NCI-H774 (cell line): ENCODE data around the gene FGGY.

Experiments used
- DNase-seq: peaks from one replicate; lab custom pipeline; 2025; lab: John Stamatoyannopoulos, UW

FGGY gene

GRCh38 chr1:59315529-59316463 is 18.9 kb downstream of the FGGY start:
- no peak for DNase-seq

GRCh38 chr1:59316497-59317128 is 19.7 kb downstream of the FGGY start:
- DNase-seq: no peak

DNA sequence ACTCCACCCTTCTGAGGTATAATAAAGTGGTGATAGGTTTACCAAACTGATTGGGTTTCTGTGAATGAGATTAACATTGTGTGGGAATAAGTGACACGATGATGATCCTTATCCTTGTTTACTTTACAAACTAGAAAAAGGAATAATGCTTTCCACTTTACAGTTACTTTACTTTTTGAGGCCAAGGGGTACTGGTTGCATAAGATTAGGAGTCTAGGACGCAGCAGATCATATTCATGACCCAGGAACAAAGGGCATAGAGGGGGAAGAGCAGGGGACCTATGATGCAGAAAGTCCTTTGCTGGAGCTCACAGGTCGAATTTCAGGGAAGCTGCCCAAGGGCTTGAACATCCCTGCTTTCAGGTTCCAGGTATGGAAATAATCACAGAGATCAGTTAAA is 20.4 kb downstream of the FGGY start:
- DNase-seq: no peak

DNA sequence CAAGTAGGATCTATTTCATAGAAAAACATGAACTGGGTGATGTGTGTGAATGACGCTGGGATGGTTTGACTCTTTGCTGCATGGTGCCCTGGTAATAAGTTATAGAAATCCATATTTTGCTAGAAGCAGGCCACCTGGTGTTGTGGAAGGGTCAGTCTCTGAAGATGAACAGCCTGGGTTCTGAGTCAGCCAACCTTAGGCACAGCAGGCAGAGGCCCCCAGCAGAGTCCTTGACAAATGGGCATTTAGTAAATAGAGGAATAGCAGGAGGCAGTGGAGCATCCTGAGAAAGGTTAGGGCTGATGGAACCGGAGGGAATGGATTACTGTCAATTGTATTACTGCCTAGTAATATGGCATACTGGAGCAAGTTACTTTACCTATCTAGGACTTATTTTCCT is 20.9 kb downstream of the FGGY start:
- DNase-seq: no peak

DNA sequence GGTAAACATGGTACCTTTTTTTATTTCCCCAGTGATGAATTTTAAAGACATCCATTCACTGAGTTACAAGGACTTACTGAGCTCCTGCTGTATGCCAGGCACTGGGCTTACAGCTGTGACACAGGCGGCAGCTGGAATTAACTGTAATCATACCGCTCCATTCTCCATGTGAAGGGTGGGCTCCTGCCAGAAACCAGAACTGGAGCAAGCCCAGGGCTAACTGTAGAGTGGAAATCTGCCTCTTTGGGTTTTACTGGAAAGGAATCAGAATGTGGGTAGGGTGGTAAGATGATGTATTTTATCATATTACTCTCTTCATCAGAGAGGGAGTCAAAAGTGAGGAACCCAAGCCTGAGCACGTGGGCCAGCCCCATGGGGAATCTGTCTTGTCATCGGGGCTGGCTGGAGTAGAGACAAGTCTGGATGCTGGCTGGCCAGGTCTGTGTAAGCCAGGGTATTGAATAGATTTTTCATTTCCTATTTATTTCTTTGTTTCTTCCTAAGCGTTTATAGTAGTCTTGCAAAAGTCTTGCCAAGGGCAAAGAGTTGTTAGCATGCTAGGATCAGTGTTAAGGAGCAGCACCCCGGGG is 21.5 kb downstream of the FGGY start:
- no peak for DNase-seq

GRCh38 chr1:59322394-59322793 is 25.5 kb downstream of the FGGY start:
- DNase-seq: no peak

- DNase-seq: no peak
These were observed 25.9 kb downstream of the FGGY start for GRCh38 chr1:59322814-59323213.

DNA sequence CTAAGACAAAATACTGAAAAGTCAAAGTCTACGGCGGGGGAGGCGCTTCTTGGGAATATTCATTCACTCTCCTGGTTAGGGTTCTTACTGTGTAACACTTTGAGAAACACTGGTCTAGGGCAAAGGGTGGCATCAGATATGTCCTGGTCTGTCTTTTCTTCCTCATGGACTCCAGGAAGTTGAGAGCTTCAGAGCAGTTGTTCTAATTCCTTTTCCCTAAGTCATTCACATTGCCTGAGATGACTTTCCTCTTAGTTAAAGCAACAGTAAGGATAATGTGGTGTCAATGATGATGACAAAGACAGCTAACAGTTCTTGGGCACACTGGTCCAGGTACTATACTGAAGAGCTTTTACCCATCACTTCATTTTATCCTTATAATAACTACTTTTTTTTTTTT is 27.0 kb downstream of the FGGY start:
- no peak for DNase-seq

GRCh38 chr1:59328353-59328752 is 31.5 kb downstream of the FGGY start:
- no peak for DNase-seq

- no peak for DNase-seq
These were observed 32.6 kb downstream of the FGGY start for GRCh38 chr1:59329412-59330053.

GRCh38 chr1:59331686-59332620 is 35.1 kb downstream of the FGGY start:
- DNase-seq: no peak

- no peak for DNase-seq
These were observed 36.1 kb downstream of the FGGY start for GRCh38 chr1:59332983-59333382.

GRCh38 chr1:59333626-59334277 is 36.9 kb downstream of the FGGY start:
- DNase-seq: no peak

DNA sequence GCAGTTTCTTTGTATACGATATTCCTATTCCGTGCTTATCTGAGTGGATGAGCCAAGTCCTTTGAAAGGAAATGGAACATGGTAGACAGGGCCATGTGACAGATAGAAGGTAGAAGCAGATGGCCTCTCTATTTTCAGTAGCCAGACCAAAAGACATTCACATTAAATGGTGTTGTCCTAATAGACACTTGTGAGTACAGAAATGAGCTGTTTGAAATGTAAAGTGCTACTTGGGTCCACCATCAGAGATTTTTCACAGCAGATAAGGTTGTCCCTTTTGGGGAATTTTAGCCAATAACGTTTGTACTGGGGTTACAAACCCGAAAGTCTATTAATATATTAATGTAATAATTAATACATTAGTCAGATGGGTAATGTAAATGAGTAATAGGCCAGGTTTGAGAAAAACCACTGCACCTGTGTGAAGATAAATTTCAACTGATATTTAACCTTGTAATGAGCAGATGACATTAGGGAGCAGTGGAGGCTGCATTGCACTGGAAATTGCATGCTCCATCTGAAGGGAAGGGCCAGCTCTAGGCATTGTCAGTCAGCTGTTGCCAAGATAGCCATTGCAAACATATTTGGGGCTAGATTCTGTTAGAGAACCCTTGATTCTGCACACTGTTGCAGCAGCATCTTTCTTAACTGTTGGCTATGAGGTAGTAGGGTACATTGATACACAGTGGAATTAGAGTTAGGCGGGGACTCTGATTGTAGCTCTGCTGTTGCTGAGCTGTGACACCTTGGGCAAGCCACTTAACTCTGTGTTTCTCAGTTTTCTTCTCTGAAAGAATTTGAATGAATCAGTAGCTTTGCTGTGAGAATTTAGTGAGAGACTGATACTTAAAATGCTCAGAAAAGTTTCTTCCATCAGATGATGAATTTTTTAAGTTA is 43.8 kb downstream of the FGGY start:
- no peak for DNase-seq

DNA sequence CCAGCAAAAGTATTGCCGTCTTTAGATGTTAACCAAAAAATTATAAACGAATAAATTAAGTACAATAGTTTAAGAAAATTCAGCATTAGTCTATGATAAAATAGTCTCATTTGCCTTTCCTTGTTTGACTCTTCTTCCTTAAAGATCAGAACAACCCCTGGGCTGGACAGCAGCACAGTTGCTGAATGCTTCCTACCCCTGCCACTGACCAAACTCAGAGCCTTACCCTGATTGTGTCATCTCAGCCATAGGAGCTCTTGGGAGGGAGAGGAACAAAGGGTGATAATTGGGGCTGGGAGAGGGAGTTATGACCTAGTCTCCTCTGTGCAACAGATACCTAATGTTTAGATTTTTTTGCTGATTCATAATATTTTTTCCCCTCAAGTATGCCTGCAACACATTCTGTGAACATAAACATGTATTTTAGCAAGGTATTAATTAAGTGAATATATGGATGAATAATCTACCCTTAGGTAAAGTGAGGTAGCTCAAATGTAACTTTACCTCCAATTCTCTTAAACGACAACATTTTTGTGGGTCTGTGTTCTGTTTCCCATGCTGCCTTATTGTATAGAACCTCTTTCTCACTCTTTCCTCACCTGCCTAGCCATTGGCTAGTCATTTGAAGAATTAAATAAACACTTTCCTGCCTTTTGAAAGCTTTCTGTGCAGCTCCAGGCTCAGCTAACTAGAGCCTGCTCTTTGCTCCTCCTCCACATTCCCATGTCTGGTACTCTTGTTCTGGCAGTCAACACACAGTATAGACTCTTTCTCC is 46.1 kb downstream of the FGGY start:
- no peak for DNase-seq

DNA sequence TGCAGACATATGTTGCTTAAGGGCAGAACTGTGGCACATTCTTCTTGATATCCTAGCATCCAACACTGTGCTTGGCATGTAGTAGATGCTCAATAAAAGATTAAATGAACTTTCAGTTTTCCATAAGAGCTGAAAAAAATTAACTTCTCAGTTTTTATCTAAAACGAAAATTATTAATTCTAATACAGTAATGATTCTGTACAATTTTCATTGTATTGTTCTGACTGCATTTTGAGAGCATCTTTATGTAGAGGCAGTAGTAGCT is 46.6 kb downstream of the FGGY start:
- DNase-seq: no peak

- DNase-seq: no peak
These were observed 48.3 kb downstream of the FGGY start for GRCh38 chr1:59345221-59345620.

DNA sequence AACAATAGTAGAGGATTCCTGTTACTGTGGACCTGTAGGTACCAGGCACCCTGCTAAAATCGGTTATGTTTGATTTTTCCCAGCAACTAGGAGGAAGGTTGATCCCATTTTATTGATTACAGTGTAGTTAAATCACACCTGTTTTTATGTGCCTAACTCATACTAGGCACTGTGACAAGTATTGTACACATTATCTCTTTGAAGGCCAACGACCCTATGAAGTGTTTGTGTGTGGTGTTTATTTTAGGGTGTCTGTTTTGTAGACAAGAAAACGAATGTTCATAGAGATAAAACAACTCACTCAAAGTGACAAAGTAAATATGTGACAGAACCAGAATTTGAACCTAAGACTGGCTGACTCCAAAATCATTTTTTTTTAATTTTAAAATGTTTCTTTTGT is 49.5 kb downstream of the FGGY start:
- no peak for DNase-seq

GRCh38 chr1:59349101-59349500 is 52.2 kb downstream of the FGGY start:
- no peak for DNase-seq
